Gastroesophageal sphincter (tissue), 3 donors: Measurements from ENCODE around the gene TPST1.

ENCODE experiments used
- CTCF ChIP-seq, 4 experiments: fragments of 200-600 bp in 2 of 4; fragments of 450-650 bp in 2 of 4; sonication (generic) in 1 of 4; IDR thresholded peaks; one replicate each; pipeline ENCODE4 v1.5.1; 2017 to 2019; ENCODE audit warnings: antibody characterized with exemption in 4 of 4, mild to moderate bottlenecking in 2 of 4, moderate library complexity in 2 of 4
- EP300 ChIP-seq: sonication (generic); formaldehyde crosslinking; IDR thresholded peaks from one replicate; pipeline ENCODE4 v1.6.1; 2017; ENCODE audit warnings: antibody characterized with exemption, mild to moderate bottlenecking
- POLR2A ChIP-seq, 2 donors: fragments of 450-650 bp; IDR thresholded peaks; one replicate each; pipeline ENCODE4 v1.6.1; 2017; ENCODE audit warnings: antibody characterized with exemption in 2 of 2, mild to moderate bottlenecking in 2 of 2, moderate library complexity in 1 of 2

DNA sequence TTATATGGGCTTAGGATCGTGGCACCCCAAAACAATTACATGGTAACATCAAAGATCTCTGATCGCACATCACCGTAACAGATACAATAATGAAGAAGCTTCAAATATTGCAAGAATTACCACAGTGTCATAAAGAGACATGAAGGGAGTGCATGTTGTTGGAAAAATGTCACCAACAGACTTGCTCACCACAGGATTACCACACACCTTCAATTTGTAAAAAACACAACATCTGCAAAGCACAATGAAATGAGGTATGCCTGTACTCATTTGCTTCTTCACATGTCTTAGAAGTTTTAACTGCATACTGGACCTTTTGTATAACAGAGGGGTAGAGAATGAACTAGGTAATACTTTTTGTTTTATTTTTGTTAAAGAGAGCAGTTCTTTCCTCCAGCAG, 96.6 kb downstream of the TPST1 start:
- TF ChIP-seq CTCF (IDR thresholded peaks at IDR 0.05) (no peak), EP300 (no peak), POLR2A (IDR thresholded peaks at IDR 0.05) (no peak)
